IMR-90 (cell line): Measurements from ENCODE around the gene TSPAN14. TPM values are rescaled to one million over a fixed set of nuclear protein-coding genes. Genes with fewer than 3 reads are reported as not detected.

Experiments
- ATAC-seq: fragments of 200-7000 bp; cut with Tn5 transposase; 2 replicates; pipeline ENCODE4 v1.9.1; 2020; ENCODE audit warnings: low read depth, mild to moderate bottlenecking, moderate library complexity
- BruUV-seq: library from RNA; stranded (reverse); fragments of 400-500 nt; replicated peaks from 2 replicates; lab custom pipeline; 2021; lab: Mats Ljungman, UMichigan
- CTCF ChIA-PET: fragments of 300-600 bp; formaldehyde crosslinking; extraction: SDS; loops from one replicate; lab custom pipeline; 2021; ENCODE audit warnings: antibody characterized with exemption; lab: Yijun Ruan, JAX
- POLR2A ChIA-PET: fragments of 300-600 bp; sonication (Branson Sonifier 250); formaldehyde crosslinking; loops from one replicate; lab custom pipeline; 2022; ENCODE audit warnings: antibody characterized with exemption; ENCODE audit not compliant: unreplicated experiment; lab: Charles Lee
- DNase-seq: peaks from one replicate; pipeline ENCODE4 v3.0.0; 2013
- H2AFZ ChIP-seq: replicated peaks from 2 replicates; pipeline ENCODE3; 2013; ENCODE audit warnings: low read length, mild to moderate bottlenecking; ENCODE audit not compliant: poor library complexity
- H2AK5ac ChIP-seq: 2 replicates; pipeline ENCODE4 v1.6.1; 2013; ENCODE audit warnings: low read depth, low read length, inconsistent platforms
- H2AK9ac ChIP-seq: replicated peaks from 2 replicates; pipeline ENCODE3; 2013; ENCODE audit warnings: mild to moderate bottlenecking, low read depth, low read length, moderate library complexity; ENCODE audit not compliant: poor library complexity
- H2BK120ac ChIP-seq: 2 replicates; pipeline ENCODE4 v1.6.1; 2013; ENCODE audit warnings: low read depth, low read length, inconsistent platforms
- H2BK15ac ChIP-seq: 3 replicates; pipeline ENCODE4 v1.6.1; 2013; ENCODE audit warnings: low read depth, low read length, inconsistent platforms
- H2BK20ac ChIP-seq: 2 replicates; pipeline ENCODE4 v1.6.1; 2013; ENCODE audit warnings: low read depth, mild to moderate bottlenecking, inconsistent platforms, low read length, moderate library complexity
- H2BK5ac ChIP-seq: 2 replicates; pipeline ENCODE4 v1.6.1; 2013; ENCODE audit warnings: mild to moderate bottlenecking, low read depth, low read length, inconsistent platforms; ENCODE audit not compliant: poor library complexity, severe bottlenecking
- H3K14ac ChIP-seq: replicated peaks from 2 replicates; pipeline ENCODE4 v1.6.1; 2013; ENCODE audit warnings: low read depth, low read length, inconsistent platforms
- H3K18ac ChIP-seq: 2 replicates; pipeline ENCODE4 v1.6.1; 2013; ENCODE audit warnings: low read depth, low read length, control low read depth
- H3K23ac ChIP-seq: 2 replicates; pipeline ENCODE4 v1.6.1; 2013; ENCODE audit warnings: low read depth, low read length, inconsistent platforms
- H3K27ac ChIP-seq: 2 replicates; pipeline ENCODE4 v1.5.1; 2013; ENCODE audit warnings: mild to moderate bottlenecking, control low read depth, low read length; ENCODE audit not compliant: insufficient read depth
- H3K27me3 ChIP-seq: 2 replicates; pipeline ENCODE4 v1.6.1; 2013; ENCODE audit warnings: low read length; ENCODE audit not compliant: control insufficient read depth, insufficient read depth
- H3K36me3 ChIP-seq: 2 replicates; pipeline ENCODE4 v1.6.1; 2013; ENCODE audit warnings: low read length, mixed read lengths; ENCODE audit not compliant: control insufficient read depth, insufficient read depth
- H3K4ac ChIP-seq: 2 replicates; pipeline ENCODE4 v1.6.1; 2013; ENCODE audit warnings: low read depth, low read length, inconsistent platforms
- H3K4me1 ChIP-seq: 2 replicates; pipeline ENCODE4 v1.6.1; 2013; ENCODE audit warnings: low read length, mixed read lengths; ENCODE audit not compliant: control insufficient read depth, insufficient read depth
- H3K4me2 ChIP-seq: 2 replicates; pipeline ENCODE4 v1.6.1; 2013; ENCODE audit warnings: low read depth, mild to moderate bottlenecking, control low read depth, low read length, moderate library complexity
- H3K4me3 ChIP-seq: 2 replicates; pipeline ENCODE4 v1.5.1; 2013; ENCODE audit warnings: low read depth, mild to moderate bottlenecking, control low read depth, low read length, moderate library complexity; ENCODE audit not compliant: insufficient read depth
- H3K56ac ChIP-seq: 2 replicates; pipeline ENCODE4 v1.6.1; 2013; ENCODE audit warnings: low read length, inconsistent platforms; ENCODE audit not compliant: insufficient read depth; ENCODE audit errors: extremely low read depth
- H3K79me1 ChIP-seq, 2 experiments: 2 replicates each; pipeline ENCODE4 v1.6.1; 2013; ENCODE audit warnings: low read length in 2 of 2, inconsistent platforms in 1 of 2, low read depth in 1 of 2
- H3K9ac ChIP-seq: 2 replicates; pipeline ENCODE4 v1.6.1; 2013; ENCODE audit warnings: low read depth, low read length, control low read depth
- H3K9me1 ChIP-seq: 2 replicates; pipeline ENCODE4 v1.6.1; 2013; ENCODE audit warnings: low read length, inconsistent platforms; ENCODE audit not compliant: insufficient read depth
- H3K9me3 ChIP-seq: 2 replicates; pipeline ENCODE4 v1.6.1; 2013; ENCODE audit warnings: low read length; ENCODE audit not compliant: control insufficient read depth, insufficient read depth
- H4K20me1 ChIP-seq: 2 replicates; pipeline ENCODE4 v1.6.1; 2013; ENCODE audit warnings: low read length, inconsistent platforms; ENCODE audit not compliant: insufficient read depth
- H4K5ac ChIP-seq: 2 replicates; pipeline ENCODE4 v1.6.1; 2013; ENCODE audit warnings: mild to moderate bottlenecking, low read depth, low read length, control low read depth
- H4K8ac ChIP-seq, 2 experiments: 2 replicates each; pipeline ENCODE4 v1.6.1; 2013; ENCODE audit warnings: low read depth in 2 of 2, low read length in 2 of 2, control low read depth in 1 of 2, inconsistent platforms in 1 of 2
- H4K91ac ChIP-seq: 2 replicates; pipeline ENCODE4 v1.6.1; 2013; ENCODE audit warnings: low read depth, low read length, inconsistent platforms; ENCODE audit not compliant: insufficient read depth
- BHLHE40 ChIP-seq: fragments of 150-350 bp; IDR thresholded peaks from 2 replicates; pipeline ENCODE4 v1.6.1; 2016; ENCODE audit warnings: mild to moderate bottlenecking, low read depth, low read length
- CEBPB ChIP-seq: IDR thresholded peaks from 2 replicates; pipeline ENCODE4 v1.6.1; 2012; ENCODE audit warnings: low read depth, low read length, improper control_type of control experiment
- CHD1 ChIP-seq: IDR thresholded peaks from 2 replicates; pipeline ENCODE4 v1.6.1; 2012; ENCODE audit warnings: low read depth, low read length, improper control_type of control experiment
- FOS ChIP-seq: fragments of 150-350 bp; IDR thresholded peaks from 2 replicates; pipeline ENCODE4 v1.6.1; 2016; ENCODE audit warnings: low read depth, low read length
- MAFK ChIP-seq: IDR thresholded peaks from 2 replicates; pipeline ENCODE4 v1.6.1; 2012; ENCODE audit warnings: low read depth, low read length, improper control_type of control experiment
- MAZ ChIP-seq: IDR thresholded peaks from 2 replicates; pipeline ENCODE4 v1.6.1; 2012; ENCODE audit warnings: low read depth, mild to moderate bottlenecking, low read length, improper control_type of control experiment, moderate library complexity, borderline replicate concordance
- MXI1 ChIP-seq: IDR thresholded peaks from 2 replicates; pipeline ENCODE4 v1.6.1; 2012; ENCODE audit warnings: low read depth, mild to moderate bottlenecking, low read length, moderate library complexity, borderline replicate concordance
- NFE2L2 ChIP-seq: fragments of 150-350 bp; IDR thresholded peaks from 2 replicates; pipeline ENCODE4 v1.6.1; 2016; ENCODE audit warnings: low read depth, mild to moderate bottlenecking, low read length
- POLR2A ChIP-seq: IDR thresholded peaks from 2 replicates; pipeline ENCODE4 v1.6.1; 2012; ENCODE audit warnings: mild to moderate bottlenecking, low read depth, low read length
- RAD21 ChIP-seq: IDR thresholded peaks from 2 replicates; pipeline ENCODE4 v1.6.1; 2012; ENCODE audit warnings: low read length, improper control_type of control experiment
- RCOR1 ChIP-seq: IDR thresholded peaks from 2 replicates; pipeline ENCODE4 v1.6.1; 2012; ENCODE audit warnings: mild to moderate bottlenecking, low read length, improper control_type of control experiment; ENCODE audit not compliant: insufficient replicate concordance
- RFX5 ChIP-seq: IDR thresholded peaks from 2 replicates; pipeline ENCODE4 v1.8.0; 2012; ENCODE audit warnings: low read depth, mild to moderate bottlenecking, low read length, moderate library complexity
- SMC3 ChIP-seq: fragments of 150-350 bp; IDR thresholded peaks from 2 replicates; pipeline ENCODE4 v1.6.1; 2016; ENCODE audit warnings: low read depth, mild to moderate bottlenecking, antibody characterized with exemption, low read length, moderate library complexity
- WGBS, 2 experiments: methylation state at CpG; one replicate each; pipeline versions ENCODE4 v1.1.5 to v1.1.7; 2013; ENCODE audit warnings: missing lambda C conversion rate in 2 of 2; ENCODE audit not compliant: insufficient read length in 1 of 2; ENCODE audit errors: extremely low coverage in 2 of 2; 5-methylcytosine and 5-hydroxymethylcytosine counted together
- dilution Hi-C: fragments of 300-500 bp; cut with HindIII; formaldehyde crosslinking; loops from one replicate; pipeline ENCODE4 v1.14.3; 2018; ENCODE audit warnings: low sequenced_read_pairs; ENCODE audit not compliant: unreplicated experiment
- in situ Hi-C: fragments of 300-500 bp; cut with MboI; formaldehyde crosslinking; loops from 3 replicates; pipeline ENCODE4 v1.14.3; 2019; ENCODE audit warnings: low sequenced_read_pairs, inconsistent platforms, mixed read lengths
- intact Hi-C: fragments of 100-400 bp; cut with micrococcal nuclease; formaldehyde crosslinking; loops from 2 replicates; pipeline ENCODE4 v1.10.0; 2022
- polyA plus RNA-seq, 3 experiments: library from polyadenylated mRNA; depleted of rRNA; stranded (reverse); fragments of >200 nt; gene quantifications; 2 replicates each; pipeline ENCODE4 v1.2.3, GENCODE V29; 2012; ENCODE audit warnings: low replicate concordance in 1 of 3
- total RNA-seq: library from RNA; depleted of rRNA; stranded (reverse); fragments of >200 nt; gene quantifications from 2 replicates; pipeline ENCODE4 v1.2.3, GENCODE V29; 2012
- TF ChIP-seq, protein P1 (sequence below): conservative IDR thresholded peaks from 2 replicates; pipeline ENCODE4 v1.5.1; 2012; ENCODE audit warnings: mild to moderate bottlenecking, low read depth, low read length, improper control_type of control experiment
- TF ChIP-seq, protein P2 (sequence below): fragments of 150-350 bp; IDR thresholded peaks from 2 replicates; pipeline ENCODE4 v1.6.1; 2017; ENCODE audit warnings: mild to moderate bottlenecking, antibody characterized with exemption, low read length, low read depth
- TF ChIP-seq, protein P3 (sequence below): fragments of 150-350 bp; IDR thresholded peaks from 2 replicates; pipeline ENCODE4 v1.6.1; 2016; ENCODE audit warnings: low read depth, mild to moderate bottlenecking, low read length, moderate library complexity, borderline replicate concordance

The TSPAN14 gene
- total and polyA plus RNA-seq, 2 of the 4 experiments (the other 2 are of a cell fraction), result 18.5 to 43.0 TPM

DNA sequence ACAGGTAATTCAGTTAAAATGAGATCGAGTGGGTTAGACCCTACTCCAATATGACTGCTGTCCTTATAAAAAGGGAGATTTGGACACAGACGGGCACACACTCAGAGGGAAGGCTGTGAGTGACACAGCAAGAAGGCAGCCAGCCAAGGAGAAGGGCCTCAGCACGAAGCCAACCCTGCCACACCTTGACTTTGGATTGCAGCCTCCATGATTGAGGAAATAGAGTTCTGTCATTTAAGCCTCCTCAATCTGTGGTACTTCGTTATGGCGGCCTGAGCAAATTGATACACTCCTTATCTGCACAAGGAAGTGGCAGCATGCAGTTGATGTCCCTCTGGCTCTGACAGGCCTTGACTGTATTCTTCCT, 127.3 kb downstream of the TSPAN14 start:
- Histone ChIP-seq H2BK120ac (no peak overlapping the region), H3K9me1 (no peaks in the 10 kb centered on the region), H3K14ac (no peak overlapping the region), H3K9ac (no peak overlapping the region), H4K8ac (no peak overlapping the region), H3K4me3 (no peak overlapping the region), H4K20me1 (no peaks in the 10 kb centered on the region), H3K79me1 (no peaks in the 10 kb centered on the region), H2BK5ac (no peak overlapping the region), H2AK9ac (no peak overlapping the region), H3K56ac (no peak overlapping the region), H2BK20ac (no peak overlapping the region), H2AFZ (no peak overlapping the region), H4K5ac (no peak overlapping the region), H3K4ac (no peak overlapping the region), H3K4me2 (no peak overlapping the region), H3K4me1 (no peaks in the 10 kb centered on the region), H3K9me3 (no peaks in the 10 kb centered on the region), H3K36me3 (no peaks in the 10 kb centered on the region), H2AK5ac (no peak overlapping the region), H3K23ac (no peak overlapping the region), H3K27me3 (peaks cover 2% of the 10 kb centered on the region; the same call in 1 of the 2 replicates), H3K18ac (no peak overlapping the region), H4K91ac (no peak overlapping the region), H2BK15ac (no peak overlapping the region), H3K27ac (no peak overlapping the region)
- no peak for TF ChIP-seq RAD21
- TF ChIP-seq FOS, result no peak
- TF ChIP-seq, protein P1, sequence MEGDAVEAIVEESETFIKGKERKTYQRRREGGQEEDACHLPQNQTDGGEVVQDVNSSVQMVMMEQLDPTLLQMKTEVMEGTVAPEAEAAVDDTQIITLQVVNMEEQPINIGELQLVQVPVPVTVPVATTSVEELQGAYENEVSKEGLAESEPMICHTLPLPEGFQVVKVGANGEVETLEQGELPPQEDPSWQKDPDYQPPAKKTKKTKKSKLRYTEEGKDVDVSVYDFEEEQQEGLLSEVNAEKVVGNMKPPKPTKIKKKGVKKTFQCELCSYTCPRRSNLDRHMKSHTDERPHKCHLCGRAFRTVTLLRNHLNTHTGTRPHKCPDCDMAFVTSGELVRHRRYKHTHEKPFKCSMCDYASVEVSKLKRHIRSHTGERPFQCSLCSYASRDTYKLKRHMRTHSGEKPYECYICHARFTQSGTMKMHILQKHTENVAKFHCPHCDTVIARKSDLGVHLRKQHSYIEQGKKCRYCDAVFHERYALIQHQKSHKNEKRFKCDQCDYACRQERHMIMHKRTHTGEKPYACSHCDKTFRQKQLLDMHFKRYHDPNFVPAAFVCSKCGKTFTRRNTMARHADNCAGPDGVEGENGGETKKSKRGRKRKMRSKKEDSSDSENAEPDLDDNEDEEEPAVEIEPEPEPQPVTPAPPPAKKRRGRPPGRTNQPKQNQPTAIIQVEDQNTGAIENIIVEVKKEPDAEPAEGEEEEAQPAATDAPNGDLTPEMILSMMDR, result no peak
- TF ChIP-seq CEBPB, result no peak
- no peak for TF ChIP-seq RFX5
- no peak for TF ChIP-seq MAZ
- TF ChIP-seq CHD1, result no peak
- no peak for TF ChIP-seq RCOR1
- TF ChIP-seq POLR2A, result no peak
- no peak for TF ChIP-seq MAFK
- no peak for TF ChIP-seq SMC3
- TF ChIP-seq, protein P2, sequence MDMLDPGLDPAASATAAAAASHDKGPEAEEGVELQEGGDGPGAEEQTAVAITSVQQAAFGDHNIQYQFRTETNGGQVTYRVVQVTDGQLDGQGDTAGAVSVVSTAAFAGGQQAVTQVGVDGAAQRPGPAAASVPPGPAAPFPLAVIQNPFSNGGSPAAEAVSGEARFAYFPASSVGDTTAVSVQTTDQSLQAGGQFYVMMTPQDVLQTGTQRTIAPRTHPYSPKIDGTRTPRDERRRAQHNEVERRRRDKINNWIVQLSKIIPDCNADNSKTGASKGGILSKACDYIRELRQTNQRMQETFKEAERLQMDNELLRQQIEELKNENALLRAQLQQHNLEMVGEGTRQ, result no peak
- TF ChIP-seq NFE2L2, result no peak
- TF ChIP-seq, protein P3, sequence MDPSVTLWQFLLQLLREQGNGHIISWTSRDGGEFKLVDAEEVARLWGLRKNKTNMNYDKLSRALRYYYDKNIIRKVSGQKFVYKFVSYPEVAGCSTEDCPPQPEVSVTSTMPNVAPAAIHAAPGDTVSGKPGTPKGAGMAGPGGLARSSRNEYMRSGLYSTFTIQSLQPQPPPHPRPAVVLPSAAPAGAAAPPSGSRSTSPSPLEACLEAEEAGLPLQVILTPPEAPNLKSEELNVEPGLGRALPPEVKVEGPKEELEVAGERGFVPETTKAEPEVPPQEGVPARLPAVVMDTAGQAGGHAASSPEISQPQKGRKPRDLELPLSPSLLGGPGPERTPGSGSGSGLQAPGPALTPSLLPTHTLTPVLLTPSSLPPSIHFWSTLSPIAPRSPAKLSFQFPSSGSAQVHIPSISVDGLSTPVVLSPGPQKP, result no peak
- no peak for TF ChIP-seq MXI1
- no peak for TF ChIP-seq BHLHE40
- no CpG with 5 or more reads among the region's 5 CpGs for WGBS, 2 experiments
- no TSS peak for BruUV-seq
- POLR2A ChIA-PET, result no interaction called here
- dilution Hi-C loops, result no loop called here
- intact Hi-C loops, result no loop called here
- in situ Hi-C loops, result no loop called here
- DNase-seq (no peak), ATAC-seq (no peak)
- CTCF ChIA-PET, result no interaction called here
